SK-N-MC (cell line): ENCODE measurements around the gene ETDA.
"Not testable (repeated sequence)": the region's sequence is repeated elsewhere in the genome, so short reads cannot be mapped to it uniquely, and the experiment has no call there.

Source experiments
- DNase-seq: peaks from one replicate; pipeline ENCODE4 v3.0.0-alpha.2; 2011; ENCODE audit warnings: low read depth, low spot score
- H3K27ac ChIP-seq: fragments of 200-600 bp; sonication (generic); 2 replicates; pipeline ENCODE4 v1.5.1; 2016; ENCODE audit warnings: mixed run types
- H3K36me3 ChIP-seq: fragments of 200-600 bp; sonication (generic); 2 replicates; pipeline ENCODE4 v1.6.1; 2017; ENCODE audit warnings: antibody characterized with exemption, low read length, mixed read lengths; ENCODE audit not compliant: insufficient read depth
- H3K4me3 ChIP-seq: fragments of 200-600 bp; sonication (generic); 2 replicates; pipeline ENCODE4 v1.5.1; 2016
- H3K9ac ChIP-seq: fragments of 200-600 bp; sonication (generic); 2 replicates; pipeline ENCODE4 v1.8.0; 2017; ENCODE audit warnings: mixed run types, mixed read lengths; ENCODE audit not compliant: insufficient read length
- H3K9me3 ChIP-seq: fragments of 200-600 bp; sonication (generic); 2 replicates; pipeline ENCODE4 v1.6.1; 2017; ENCODE audit warnings: low read depth, mild to moderate bottlenecking, antibody characterized with exemption, low read length, moderate library complexity, mixed read lengths
- EZH2 ChIP-seq: fragments of 200-600 bp; sonication (generic); IDR thresholded peaks from one replicate; pipeline ENCODE4 v1.6.1; 2017; ENCODE audit warnings: antibody characterized with exemption
- FOXP2 ChIP-seq: optimal IDR thresholded peaks from 2 replicates; pipeline ENCODE3; 2011; ENCODE audit warnings: mild to moderate bottlenecking, moderate library complexity; ENCODE audit not compliant: insufficient read depth; ENCODE audit errors: extremely low read length, control extremely low read depth
- POLR2AphosphoS5 ChIP-seq: IDR thresholded peaks from 2 replicates; pipeline ENCODE4 v1.6.1; 2012; ENCODE audit warnings: mild to moderate bottlenecking, low read depth, low read length, borderline replicate concordance

ETDA gene

GRCh38 chrX:135252011-135252518, at the start of gene ETDA:
Gene ETDA, plus strand, starts transcription at chrX:135252061. Its CDS starts 1,216 bp downstream, at chrX:135253277.
- not testable (repeated sequence) for H3K9ac ChIP-seq, H3K27ac ChIP-seq, DNase-seq, H3K36me3 ChIP-seq, H3K4me3 ChIP-seq, H3K9me3 ChIP-seq

GRCh38 chrX:135206427-135206826, 45.4 kb upstream of the ETDA start:
- H3K27ac ChIP-seq, H3K4me3 ChIP-seq, DNase-seq, H3K9ac ChIP-seq, H3K9me3 ChIP-seq, H3K36me3 ChIP-seq: not testable (repeated sequence)

- H3K9me3 ChIP-seq: no peaks in the 10 kb centered on the region
- no peak overlapping the region for H3K9ac ChIP-seq
- H3K4me3 ChIP-seq: no peak overlapping the region
- H3K36me3 ChIP-seq: no peaks in the 10 kb centered on the region
- no peak for TF ChIP-seq FOXP2
- no peak for TF ChIP-seq EZH2
- TF ChIP-seq POLR2AphosphoS5: no peak
- H3K27ac ChIP-seq: no peak overlapping the region
- DNase-seq: no peak
These were observed 38.5 kb upstream of the ETDA start for GRCh38 chrX:135213200-135213844.

GRCh38 chrX:135245989-135246388, 5.9 kb upstream of the ETDA start:
- H3K36me3 ChIP-seq, H3K4me3 ChIP-seq, DNase-seq, H3K27ac ChIP-seq, H3K9me3 ChIP-seq, H3K9ac ChIP-seq: not testable (repeated sequence)

- DNase-seq, H3K9ac ChIP-seq, H3K4me3 ChIP-seq, H3K27ac ChIP-seq, H3K36me3 ChIP-seq, H3K9me3 ChIP-seq: not testable (repeated sequence)
These were observed 4.3 kb downstream of the ETDA start for GRCh38 chrX:135256087-135256684.

- no peak overlapping the region for H3K27ac ChIP-seq
- no peak for TF ChIP-seq FOXP2
- no peak for TF ChIP-seq EZH2
- TF ChIP-seq POLR2AphosphoS5: no peak
- no peaks in the 10 kb centered on the region for H3K9me3 ChIP-seq
- H3K9ac ChIP-seq: no peak overlapping the region
- no peak overlapping the region for H3K4me3 ChIP-seq
- DNase-seq: no peak
- H3K36me3 ChIP-seq: no peaks in the 10 kb centered on the region
These were observed 5.1 kb downstream of the ETDA start for GRCh38 chrX:135256923-135257322.

- TF ChIP-seq POLR2AphosphoS5 (no peak), FOXP2 (no peak), EZH2 (no peak)
- Histone ChIP-seq H3K4me3 (no peak overlapping the region), H3K36me3 (no peaks in the 10 kb centered on the region), H3K27ac (no peak overlapping the region), H3K9ac (no peak overlapping the region), H3K9me3 (no peaks in the 10 kb centered on the region)
- DNase-seq: no peak
These were observed 5.6 kb downstream of the ETDA start for GRCh38 chrX:135257469-135257868.

- H3K9ac ChIP-seq, H3K9me3 ChIP-seq, H3K36me3 ChIP-seq, DNase-seq, H3K4me3 ChIP-seq, H3K27ac ChIP-seq: not testable (repeated sequence)
These were observed 9.1 kb downstream of the ETDA start for GRCh38 chrX:135260976-135261375.

GRCh38 chrX:135263376-135263775, 11.5 kb downstream of the ETDA start:
- H3K36me3 ChIP-seq, H3K27ac ChIP-seq, DNase-seq, H3K9ac ChIP-seq, H3K4me3 ChIP-seq, H3K9me3 ChIP-seq: not testable (repeated sequence)

GRCh38 chrX:135264206-135264605, 12.3 kb downstream of the ETDA start:
- TF ChIP-seq POLR2AphosphoS5 (no peak), EZH2 (no peak), FOXP2 (no peak)
- H3K9ac ChIP-seq: no peak overlapping the region
- DNase-seq: no peak
- no peaks in the 10 kb centered on the region for H3K36me3 ChIP-seq
- no peak overlapping the region for H3K4me3 ChIP-seq
- H3K9me3 ChIP-seq: no peaks in the 10 kb centered on the region
- no peak overlapping the region for H3K27ac ChIP-seq
